Measurements from ENCODE around the gene LRRC32.

Gene LRRC32

DNA sequence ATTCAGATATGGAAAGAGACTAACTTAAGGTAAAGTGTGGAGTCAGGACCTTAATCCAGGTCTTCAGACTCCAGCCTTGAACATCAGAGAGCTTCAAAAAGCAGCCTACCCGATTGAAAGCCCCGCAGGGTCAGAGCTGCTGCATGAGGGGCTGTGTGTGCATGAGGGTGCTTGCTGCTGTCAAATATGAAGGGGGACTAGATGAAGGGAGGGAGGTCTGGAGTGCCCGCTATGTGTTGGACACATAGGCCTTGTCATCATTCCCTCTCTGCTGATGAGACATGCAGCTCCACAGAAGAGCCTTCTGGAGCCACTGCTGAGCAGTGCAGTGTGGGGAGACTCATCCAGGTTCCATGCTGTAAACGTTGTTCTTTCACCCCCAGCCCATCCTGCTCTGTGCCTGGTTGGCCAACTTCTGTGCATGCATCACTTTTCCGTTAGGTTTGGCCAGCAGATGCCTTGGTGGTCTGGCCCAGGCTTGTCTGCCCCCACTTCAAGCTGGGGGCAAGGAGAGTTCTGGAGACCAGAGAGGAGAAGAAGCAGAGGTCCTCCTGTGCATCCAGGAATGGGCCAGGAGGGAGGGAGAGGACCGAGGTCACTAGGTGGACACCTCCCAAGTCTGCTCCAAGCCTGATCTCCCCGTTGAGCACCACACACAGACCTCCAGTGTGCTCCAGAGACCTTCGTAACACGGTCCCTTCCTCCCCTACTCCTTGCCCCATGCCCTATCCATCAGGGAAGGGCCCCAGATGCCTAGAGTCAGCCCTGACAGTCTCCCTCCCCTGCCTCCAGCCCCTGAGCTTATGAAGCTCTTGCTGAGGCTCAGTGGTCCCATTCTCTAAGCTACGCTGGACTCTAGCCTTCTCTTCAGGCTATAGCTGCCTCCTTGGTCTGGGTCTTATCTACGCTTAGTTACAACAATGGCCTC, 32.0 kb downstream of the LRRC32 start:
- Histone ChIP-seq H3K4me2 (ENCODE audit: low read length) (no peak overlapping the region), H3K27me3 (ENCODE audit: control insufficient read depth, insufficient read depth, low read length) (peaks cover 87% of the 10 kb centered on the region), H3K4me1 (ENCODE audit: control insufficient read depth, insufficient read depth, low read length) (no peaks in the 10 kb centered on the region), H3K9ac (ENCODE audit: low read depth, low read length) (no peak overlapping the region), H3K4me3 (ENCODE audit: low read length) (no peak overlapping the region), H3K9me3 (replicated peaks; ENCODE audit: low read length) (no peaks in the 10 kb centered on the region), H3K36me3 (ENCODE audit: insufficient read depth, low read length) (no peaks in the 10 kb centered on the region)

DNA sequence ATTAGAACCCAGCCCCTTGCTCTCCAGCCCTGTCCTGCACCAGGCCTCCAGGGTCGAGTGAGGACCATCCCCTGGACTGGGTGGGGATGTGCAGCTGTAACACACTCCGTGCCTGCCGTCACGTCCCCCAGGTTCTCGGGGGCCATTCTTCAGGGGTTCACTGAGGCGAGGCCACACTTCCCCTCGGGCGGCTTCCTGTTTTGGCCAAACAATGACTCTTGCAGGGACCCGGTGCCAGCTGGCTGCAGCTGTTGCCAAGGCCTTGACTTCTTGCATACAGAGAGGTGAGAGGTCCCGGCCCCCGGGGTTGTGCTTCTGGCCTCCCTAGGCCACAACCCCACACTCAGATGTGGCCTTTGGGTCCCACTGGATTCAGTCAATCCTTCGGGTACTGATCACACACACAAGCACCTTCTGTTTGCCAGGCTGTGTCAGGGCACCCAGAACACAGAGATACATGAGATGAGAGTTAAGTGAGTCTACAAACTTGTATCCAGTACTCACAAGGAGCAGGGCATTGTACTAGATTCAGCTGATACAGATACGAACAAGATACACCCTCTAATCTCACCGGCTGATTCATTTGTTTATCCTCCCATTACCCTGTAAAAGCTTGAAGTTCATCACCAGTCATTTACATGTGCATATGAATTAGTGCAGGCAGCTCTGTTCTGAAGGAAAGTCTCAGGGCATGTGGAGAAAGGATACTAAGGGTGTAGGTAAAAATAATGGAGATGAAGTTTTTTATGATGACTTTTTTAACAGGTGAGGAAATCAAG, 32.9 kb downstream of the LRRC32 start:
- Histone ChIP-seq H3K9me3 (replicated peaks; ENCODE audit: low read length) (no peaks in the 10 kb centered on the region), H3K4me3 (ENCODE audit: low read length) (no peak overlapping the region), H3K9ac (ENCODE audit: low read depth, low read length) (no peak overlapping the region), H3K36me3 (ENCODE audit: insufficient read depth, low read length) (no peaks in the 10 kb centered on the region), H3K4me2 (ENCODE audit: low read length) (no peak overlapping the region), H3K27me3 (ENCODE audit: control insufficient read depth, insufficient read depth, low read length) (peaks cover 84% of the 10 kb centered on the region), H3K4me1 (ENCODE audit: control insufficient read depth, insufficient read depth, low read length) (no peaks in the 10 kb centered on the region)

DNA sequence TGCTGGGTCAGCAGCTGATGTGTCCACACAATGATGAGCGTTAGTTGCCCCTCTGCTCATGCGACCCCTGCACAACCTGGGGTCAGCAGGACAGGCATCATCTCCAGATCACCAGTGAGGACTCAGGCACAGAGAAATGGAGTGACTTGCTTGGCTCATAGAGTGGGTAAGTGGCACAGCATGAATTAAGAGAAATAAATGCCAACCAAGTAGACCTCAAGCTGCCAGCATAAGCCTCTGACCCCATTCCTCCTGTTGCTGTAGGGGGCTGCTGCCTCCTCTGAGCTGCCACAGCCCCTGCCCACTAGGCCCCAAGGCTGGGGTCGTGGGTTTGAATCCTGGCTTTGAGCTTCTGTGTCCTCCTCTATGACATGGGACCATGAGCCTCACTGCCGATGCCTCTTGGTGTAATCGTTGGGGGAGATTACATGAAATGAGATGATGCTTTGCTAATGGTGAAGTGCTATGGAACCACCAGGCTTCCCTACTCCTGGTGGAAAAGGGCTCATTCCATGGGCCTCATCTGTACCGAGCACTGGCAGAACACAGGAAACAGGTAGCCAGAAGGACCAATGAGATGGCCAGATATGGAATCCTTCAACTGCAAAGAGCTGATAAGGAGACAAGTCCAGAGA, 33.6 kb downstream of the LRRC32 start:
- Histone ChIP-seq H3K36me3 (ENCODE audit: insufficient read depth, low read length) (no peaks in the 10 kb centered on the region), H3K4me2 (ENCODE audit: low read length) (no peak overlapping the region), H3K9ac (ENCODE audit: low read depth, low read length) (no peak overlapping the region), H3K4me3 (ENCODE audit: low read length) (no peak overlapping the region), H3K9me3 (replicated peaks; ENCODE audit: low read length) (no peaks in the 10 kb centered on the region), H3K27me3 (ENCODE audit: control insufficient read depth, insufficient read depth, low read length) (peaks cover 81% of the 10 kb centered on the region), H3K4me1 (ENCODE audit: control insufficient read depth, insufficient read depth, low read length) (no peaks in the 10 kb centered on the region)

DNA sequence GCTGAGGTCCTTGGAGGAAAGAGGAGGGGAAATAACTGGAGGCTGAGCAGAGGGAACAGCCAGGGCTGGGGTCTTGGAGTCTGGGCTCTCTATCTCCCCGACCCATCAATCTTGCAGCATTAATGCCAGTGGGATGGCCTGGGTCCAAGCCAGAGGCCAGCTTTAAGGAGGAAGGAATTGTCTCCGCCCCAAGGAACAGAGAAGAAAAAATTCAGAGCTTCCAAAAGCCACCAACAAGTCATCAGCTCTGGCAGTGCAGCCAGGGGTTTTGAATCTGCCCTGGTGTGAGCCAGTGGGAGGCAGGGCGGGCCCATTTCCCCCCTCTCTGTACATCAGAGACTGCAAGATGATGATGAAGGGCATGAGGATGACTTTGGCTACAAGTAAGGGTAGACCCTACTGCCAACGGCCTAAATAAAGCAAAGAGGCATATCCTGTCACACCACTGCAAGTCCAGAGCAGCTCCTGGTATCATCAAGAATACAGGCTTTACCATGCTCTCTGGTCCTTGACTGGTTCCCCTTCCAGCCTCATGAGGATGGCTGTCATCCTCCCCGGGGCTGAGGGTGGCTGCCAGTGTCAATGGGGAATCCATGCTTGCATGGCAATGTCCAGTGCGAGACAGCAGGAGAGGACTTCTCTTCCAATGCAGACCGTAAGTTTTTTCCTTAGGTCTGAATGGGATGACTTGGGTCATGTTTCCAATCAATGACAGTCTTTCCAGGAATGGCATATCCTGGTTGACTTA, 34.4 kb downstream of the LRRC32 start:
- no peaks in the 10 kb centered on the region for H3K4me1 ChIP-seq (ENCODE audit: control insufficient read depth, insufficient read depth, low read length)
- no peak overlapping the region for H3K9ac ChIP-seq (ENCODE audit: low read depth, low read length)

DNA sequence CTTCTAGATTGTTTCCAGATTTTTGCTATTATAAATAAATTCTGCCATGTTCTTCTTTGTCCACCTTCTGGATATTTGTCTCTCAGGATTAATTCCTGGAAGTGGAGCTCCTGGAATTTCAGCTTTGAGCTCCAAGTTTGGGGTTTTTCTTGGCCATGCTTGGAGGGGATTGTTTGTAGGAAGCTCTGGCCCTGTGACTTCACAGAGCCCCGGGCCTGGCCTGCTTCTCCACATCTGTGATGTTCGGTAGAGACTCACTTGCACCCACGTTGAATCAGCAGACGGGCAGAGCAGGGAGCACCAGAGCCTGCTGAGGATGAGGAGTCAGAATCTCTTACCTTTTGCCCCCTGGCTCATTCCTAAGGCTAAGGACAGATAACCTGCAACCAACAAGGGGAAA, 35.7 kb downstream of the LRRC32 start:
- no peaks in the 10 kb centered on the region for H3K36me3 ChIP-seq (ENCODE audit: insufficient read depth, low read length)
- H3K9me3 ChIP-seq (replicated peaks; ENCODE audit: low read length), result no peaks in the 10 kb centered on the region
- no peak overlapping the region for H3K9ac ChIP-seq (ENCODE audit: low read depth, low read length)
- H3K4me1 ChIP-seq (ENCODE audit: control insufficient read depth, insufficient read depth, low read length), result no peaks in the 10 kb centered on the region
- no peak overlapping the region for H3K4me2 ChIP-seq (ENCODE audit: low read length)
- no peak overlapping the region for H3K4me3 ChIP-seq (ENCODE audit: low read length)
- peaks cover 60% of the 10 kb centered on the region for H3K27me3 ChIP-seq (ENCODE audit: control insufficient read depth, insufficient read depth, low read length)

More for the DNA sequence above, 34.4 kb downstream of the LRRC32 start:
- Histone ChIP-seq H3K36me3 (ENCODE audit: insufficient read depth, low read length) (no peaks in the 10 kb centered on the region), H3K4me2 (ENCODE audit: low read length) (no peak overlapping the region), H3K27me3 (ENCODE audit: control insufficient read depth, insufficient read depth, low read length) (peaks cover 73% of the 10 kb centered on the region), H3K4me3 (ENCODE audit: low read length) (no peak overlapping the region), H3K9me3 (replicated peaks; ENCODE audit: low read length) (no peaks in the 10 kb centered on the region)

DNA sequence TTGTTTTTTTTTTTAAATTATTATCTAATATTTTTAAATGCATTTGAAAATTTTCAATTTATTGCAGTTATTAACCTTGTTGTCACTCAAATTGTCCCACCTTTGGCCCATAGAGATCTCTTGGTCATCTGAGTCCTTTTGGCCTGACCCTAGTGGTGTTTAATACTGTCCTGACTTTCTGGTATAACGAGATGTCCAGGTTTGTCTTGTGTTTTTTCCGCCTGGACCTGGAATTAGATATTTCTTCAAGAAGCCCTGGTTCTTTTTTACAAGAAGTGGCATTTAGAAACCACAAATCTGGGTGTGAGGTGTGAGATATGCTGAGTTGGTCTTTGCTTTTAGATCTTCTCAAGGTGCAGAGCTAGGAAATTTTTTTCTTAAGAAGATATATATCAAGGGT, 38.1 kb downstream of the LRRC32 start:
- no peak overlapping the region for H3K4me2 ChIP-seq (ENCODE audit: low read length)
- no peak overlapping the region for H3K9ac ChIP-seq (ENCODE audit: low read depth, low read length)

DNA sequence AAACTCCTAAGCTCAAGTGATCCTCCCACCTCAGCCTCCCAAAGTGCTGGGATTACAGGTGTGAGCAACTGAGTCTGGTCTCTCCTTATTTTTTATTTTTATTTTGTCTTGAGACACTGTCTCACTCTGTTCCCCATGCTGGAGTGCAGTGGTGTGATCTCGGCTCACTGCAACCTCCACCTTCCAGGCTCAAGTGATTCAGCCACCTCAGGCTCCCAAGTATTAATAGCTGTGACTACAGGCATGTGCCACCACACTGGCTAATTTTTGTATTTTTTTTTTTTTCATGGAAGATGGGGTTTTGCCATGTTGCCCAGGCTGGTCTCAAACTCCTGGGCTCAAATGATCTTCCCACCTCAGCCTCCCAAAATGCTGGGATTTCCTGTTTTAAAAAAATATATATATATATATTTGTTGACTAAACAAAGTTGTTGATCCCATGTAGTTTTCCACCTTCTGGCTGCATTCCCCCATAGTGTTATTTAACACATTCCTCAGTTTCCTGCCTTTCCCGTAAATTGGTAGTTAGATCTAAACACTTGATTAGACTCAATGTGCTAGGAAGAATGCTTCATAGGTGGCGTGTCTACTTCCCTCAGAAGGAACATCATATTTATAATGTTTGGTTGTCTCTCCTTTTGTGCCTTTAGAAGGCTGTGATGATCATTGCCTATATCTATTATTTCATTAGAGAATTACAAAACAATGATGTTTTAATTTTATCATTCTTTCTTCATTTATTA, 38.8 kb downstream of the LRRC32 start:
- Histone ChIP-seq H3K4me1 (ENCODE audit: control insufficient read depth, insufficient read depth, low read length) (no peaks in the 10 kb centered on the region), H3K9ac (ENCODE audit: low read depth, low read length) (no peak overlapping the region), H3K4me2 (ENCODE audit: low read length) (no peak overlapping the region), H3K36me3 (ENCODE audit: insufficient read depth, low read length) (no peaks in the 10 kb centered on the region), H3K9me3 (replicated peaks; ENCODE audit: low read length) (no peaks in the 10 kb centered on the region), H3K4me3 (ENCODE audit: low read length) (no peak overlapping the region), H3K27me3 (ENCODE audit: control insufficient read depth, insufficient read depth, low read length) (peaks cover 33% of the 10 kb centered on the region)

More for the DNA sequence above, 38.1 kb downstream of the LRRC32 start:
- no peak overlapping the region for H3K4me3 ChIP-seq (ENCODE audit: low read length)
- H3K4me1 ChIP-seq (ENCODE audit: control insufficient read depth, insufficient read depth, low read length), result no peaks in the 10 kb centered on the region
- H3K9me3 ChIP-seq (replicated peaks; ENCODE audit: low read length), result no peaks in the 10 kb centered on the region
- no peaks in the 10 kb centered on the region for H3K36me3 ChIP-seq (ENCODE audit: insufficient read depth, low read length)
- peaks cover 40% of the 10 kb centered on the region for H3K27me3 ChIP-seq (ENCODE audit: control insufficient read depth, insufficient read depth, low read length)

DNA sequence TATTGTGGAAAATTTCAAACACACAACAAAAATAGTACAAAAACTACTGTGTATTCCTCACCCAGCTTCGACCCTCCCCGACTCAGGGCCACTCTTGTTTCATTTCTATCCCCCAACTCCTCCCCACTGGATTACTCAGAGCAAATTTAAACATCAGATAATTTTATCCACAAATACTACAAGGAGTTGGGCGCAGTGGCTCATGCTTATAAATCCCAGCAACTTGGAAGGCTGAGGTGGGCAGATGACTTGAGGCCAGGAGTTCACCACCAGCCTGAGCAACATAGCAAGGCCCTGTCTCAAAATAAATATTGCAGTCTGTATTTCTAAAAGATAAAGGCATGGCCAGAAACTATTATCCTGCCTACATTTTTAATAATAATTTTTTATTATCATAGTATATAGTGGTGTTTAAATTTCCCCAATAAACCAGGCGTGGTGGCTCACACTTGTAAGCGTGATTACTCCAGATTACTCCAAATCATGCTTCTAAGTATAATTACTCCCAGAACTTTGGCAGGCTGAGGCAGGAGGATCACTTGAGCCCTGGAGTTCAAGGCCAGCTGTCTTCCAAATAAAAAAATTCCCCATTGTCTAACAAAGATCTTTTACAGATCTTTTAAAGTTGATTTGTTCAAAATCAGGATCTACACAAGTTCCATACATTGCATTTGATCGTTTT, 39.8 kb downstream of the LRRC32 start:
- H3K27me3 ChIP-seq (ENCODE audit: control insufficient read depth, insufficient read depth, low read length), result peaks cover 23% of the 10 kb centered on the region
- no peak overlapping the region for H3K9ac ChIP-seq (ENCODE audit: low read depth, low read length)
- H3K36me3 ChIP-seq (ENCODE audit: insufficient read depth, low read length), result no peaks in the 10 kb centered on the region

DNA sequence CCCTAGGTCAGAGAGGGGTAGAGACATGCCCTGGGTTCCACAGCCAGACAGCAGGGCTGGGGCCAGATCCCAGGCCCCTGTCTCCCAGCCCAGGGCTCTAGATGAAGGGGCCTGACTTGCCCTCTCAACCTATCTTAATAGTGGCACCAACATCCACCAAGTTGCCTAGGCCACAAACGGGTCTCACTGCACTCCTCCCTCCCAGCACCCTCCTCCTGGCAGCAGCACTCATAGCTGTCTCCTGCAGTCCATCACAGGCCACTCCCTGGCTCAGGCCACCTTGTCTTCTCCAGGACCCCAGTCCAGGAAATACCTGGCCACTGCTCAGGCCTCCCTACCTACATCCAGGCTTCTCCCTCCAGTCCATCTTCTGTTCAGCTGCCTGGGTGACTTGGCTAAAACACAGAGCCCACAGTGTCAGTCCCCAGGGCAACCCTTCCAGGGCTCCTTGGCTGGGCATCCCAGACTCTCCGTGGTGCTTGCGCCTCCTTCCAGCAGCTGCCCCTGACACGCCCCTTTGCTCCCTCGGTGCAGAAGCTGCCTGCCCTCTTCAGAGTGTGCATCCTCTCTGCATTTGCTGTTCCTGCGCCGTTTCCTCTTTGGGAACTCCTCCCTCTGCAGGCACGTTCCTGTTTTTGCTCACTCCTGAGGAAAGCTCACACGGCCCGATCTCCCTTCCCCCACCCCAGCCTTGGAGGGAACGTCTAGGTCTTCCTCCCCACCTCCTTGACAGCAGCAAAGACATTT, 40.5 kb downstream of the LRRC32 start:
- Histone ChIP-seq H3K27me3 (ENCODE audit: control insufficient read depth, insufficient read depth, low read length) (peaks cover 16% of the 10 kb centered on the region), H3K36me3 (ENCODE audit: insufficient read depth, low read length) (no peaks in the 10 kb centered on the region), H3K9ac (ENCODE audit: low read depth, low read length) (no peak overlapping the region), H3K4me3 (ENCODE audit: low read length) (no peak overlapping the region), H3K9me3 (replicated peaks; ENCODE audit: low read length) (no peaks in the 10 kb centered on the region), H3K4me2 (ENCODE audit: low read length) (no peak overlapping the region), H3K4me1 (ENCODE audit: control insufficient read depth, insufficient read depth, low read length) (no peaks in the 10 kb centered on the region)

More for the DNA sequence above, 39.8 kb downstream of the LRRC32 start:
- H3K9me3 ChIP-seq (replicated peaks; ENCODE audit: low read length), result no peaks in the 10 kb centered on the region
- no peak overlapping the region for H3K4me2 ChIP-seq (ENCODE audit: low read length)
- H3K4me3 ChIP-seq (ENCODE audit: low read length), result no peak overlapping the region
- H3K4me1 ChIP-seq (ENCODE audit: control insufficient read depth, insufficient read depth, low read length), result no peaks in the 10 kb centered on the region

Measured in skeletal muscle satellite cell (primary cell).